Measurements from ENCODE around the gene PRMT3.
A peak's percentile ranks its signal among the peaks of the same experiment; 100 is the strongest.
"Not testable (repeated sequence)": the region's sequence is repeated elsewhere in the genome, so short reads cannot be mapped to it uniquely, and the experiment has no call there.

The PRMT3 gene

GRCh38 chr11:20363149-20363499 lies 24.4 kb upstream of the PRMT3 start:
- peak overlapping the region; percentile 74 for H3K4me3 ChIP-seq (ENCODE audit: low read length)
- peaks cover 9% of the 10 kb centered on the region; the same call in 1 of the 2 replicates for H3K4me1 ChIP-seq (ENCODE audit: low read length)
- H3K79me2 ChIP-seq (ENCODE audit: low read length): no peaks in the 10 kb centered on the region
- H3K9me3 ChIP-seq (replicated peaks; ENCODE audit: insufficient read depth, low read length): no peaks in the 10 kb centered on the region
- H2AFZ ChIP-seq (ENCODE audit: low read length): peak overlapping the region; percentile 93
- H3K36me3 ChIP-seq (replicated peaks; ENCODE audit: insufficient read depth, low read length): no peaks in the 10 kb centered on the region
- H3K9me2 ChIP-seq (replicated peaks; ENCODE audit: insufficient read depth, low read length): no peaks in the 10 kb centered on the region
- no peak for DNase-seq
- TF ChIP-seq EZH2 (optimal IDR thresholded peaks at IDR 0.05; ENCODE audit: low read depth, low read length): no peak
- TF ChIP-seq EZH2phosphoT487 (IDR thresholded peaks at IDR 0.05; ENCODE audit: low read length): no peak
- H3F3A ChIP-seq (ENCODE audit: insufficient read depth, low read length): no peaks in the 10 kb centered on the region
- H4K20me1 ChIP-seq (ENCODE audit: insufficient read depth, low read length): no peaks in the 10 kb centered on the region
- H3K9ac ChIP-seq (ENCODE audit: low read length): peak overlapping the region; percentile 67
- no peak overlapping the region for H3K27ac ChIP-seq (ENCODE audit: low read length)
- H3K27me3 ChIP-seq (replicated peaks; ENCODE audit: insufficient read depth, low read length): no peaks in the 10 kb centered on the region
- peak overlapping the region; percentile 95 for H3K4me2 ChIP-seq (ENCODE audit: low read depth, low read length)

DNA sequence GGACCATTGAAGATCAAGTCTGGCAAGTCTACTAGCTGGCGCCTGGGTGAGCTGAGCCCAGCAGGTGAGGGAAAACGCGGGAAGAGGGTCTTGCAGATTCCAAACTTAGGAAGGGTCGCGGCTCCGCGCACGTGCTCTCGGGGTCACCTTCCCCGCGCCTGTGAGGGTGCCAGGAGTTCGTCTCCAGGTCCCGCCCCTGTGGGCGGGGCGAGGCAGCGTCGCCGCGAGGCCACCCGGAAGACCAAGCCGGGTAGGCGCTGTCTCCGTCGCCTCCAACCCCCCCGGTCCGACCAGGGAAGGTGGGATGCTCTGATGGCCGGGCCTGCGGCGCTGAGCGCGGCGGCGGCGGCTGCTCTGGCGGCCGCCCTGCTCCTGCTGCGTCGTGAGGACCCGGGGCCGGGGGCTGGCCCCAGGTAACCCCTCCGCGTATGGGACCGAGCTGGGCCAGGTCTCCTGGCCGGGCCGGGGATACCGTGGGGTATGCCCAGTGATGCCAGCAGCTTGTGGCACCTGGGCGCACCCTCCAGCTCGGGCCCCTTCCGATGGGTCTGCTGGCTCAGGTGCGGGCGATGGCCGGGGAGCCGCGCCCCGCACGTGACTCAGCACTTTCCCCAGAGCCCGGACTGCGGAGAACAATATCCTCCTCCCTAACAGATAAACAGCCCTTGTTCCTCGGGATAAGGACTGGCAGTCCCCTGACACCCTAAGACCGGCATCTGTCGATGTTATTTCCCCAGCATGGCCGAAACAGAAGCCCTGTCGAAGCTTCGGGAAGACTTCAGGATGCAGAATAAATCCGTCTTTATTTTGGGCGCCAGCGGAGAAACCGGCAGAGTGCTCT lies 23.8 kb upstream of the PRMT3 start, which contains the start of gene HTATIP2:
HTATIP2 (plus strand) TSS at position 215 of the 841 bp plus-strand sequence; CDS start at position 739, 524 bp downstream.
- Histone ChIP-seq H2AFZ (ENCODE audit: low read length) (peak within 1 kb of the TSS; percentile 93), H4K20me1 (ENCODE audit: insufficient read depth, low read length) (no peaks in the 10 kb centered on the region), H3K9me2 (replicated peaks; ENCODE audit: insufficient read depth, low read length) (no peaks in the 10 kb centered on the region), H3K9ac (ENCODE audit: low read length) (peak within 1 kb of the TSS; percentile 67), H3K4me3 (ENCODE audit: low read length) (peak within 1 kb of the TSS; percentile 74), H3K4me1 (ENCODE audit: low read length) (peaks cover 9% of the 10 kb centered on the region; the same call in 1 of the 2 replicates), H3K9me3 (replicated peaks; ENCODE audit: insufficient read depth, low read length) (no peaks in the 10 kb centered on the region), H3F3A (ENCODE audit: insufficient read depth, low read length) (no peaks in the 10 kb centered on the region), H3K36me3 (replicated peaks; ENCODE audit: insufficient read depth, low read length) (no peaks in the 10 kb centered on the region), H3K4me2 (ENCODE audit: low read depth, low read length) (peak within 1 kb of the TSS; percentile 95), H3K79me2 (ENCODE audit: low read length) (no peaks in the 10 kb centered on the region), H3K27me3 (replicated peaks; ENCODE audit: insufficient read depth, low read length) (no peaks in the 10 kb centered on the region), H3K27ac (ENCODE audit: low read length) (no peak within 1 kb of the TSS)
- no peak for TF ChIP-seq EZH2 (optimal IDR thresholded peaks at IDR 0.05; ENCODE audit: low read depth, low read length)
- TF ChIP-seq, protein P1, sequence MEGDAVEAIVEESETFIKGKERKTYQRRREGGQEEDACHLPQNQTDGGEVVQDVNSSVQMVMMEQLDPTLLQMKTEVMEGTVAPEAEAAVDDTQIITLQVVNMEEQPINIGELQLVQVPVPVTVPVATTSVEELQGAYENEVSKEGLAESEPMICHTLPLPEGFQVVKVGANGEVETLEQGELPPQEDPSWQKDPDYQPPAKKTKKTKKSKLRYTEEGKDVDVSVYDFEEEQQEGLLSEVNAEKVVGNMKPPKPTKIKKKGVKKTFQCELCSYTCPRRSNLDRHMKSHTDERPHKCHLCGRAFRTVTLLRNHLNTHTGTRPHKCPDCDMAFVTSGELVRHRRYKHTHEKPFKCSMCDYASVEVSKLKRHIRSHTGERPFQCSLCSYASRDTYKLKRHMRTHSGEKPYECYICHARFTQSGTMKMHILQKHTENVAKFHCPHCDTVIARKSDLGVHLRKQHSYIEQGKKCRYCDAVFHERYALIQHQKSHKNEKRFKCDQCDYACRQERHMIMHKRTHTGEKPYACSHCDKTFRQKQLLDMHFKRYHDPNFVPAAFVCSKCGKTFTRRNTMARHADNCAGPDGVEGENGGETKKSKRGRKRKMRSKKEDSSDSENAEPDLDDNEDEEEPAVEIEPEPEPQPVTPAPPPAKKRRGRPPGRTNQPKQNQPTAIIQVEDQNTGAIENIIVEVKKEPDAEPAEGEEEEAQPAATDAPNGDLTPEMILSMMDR (IDR thresholded peaks at IDR 0.05; ENCODE audit: low read length): no peak
- no peak for TF ChIP-seq EZH2phosphoT487 (IDR thresholded peaks at IDR 0.05; ENCODE audit: low read length)
- DNase-seq: peak; percentile 50

GRCh38 chr11:20364341-20364792 lies 23.1 kb upstream of the PRMT3 start:
- no peak overlapping the region for H3K27ac ChIP-seq (ENCODE audit: low read length)
- H2AFZ ChIP-seq (ENCODE audit: low read length): peak overlapping the region; percentile 93

GRCh38 chr11:20365465-20365864 lies 22.1 kb upstream of the PRMT3 start:
- H2AFZ ChIP-seq (ENCODE audit: low read length); H3F3A ChIP-seq (ENCODE audit: insufficient read depth, low read length); H3K4me1 ChIP-seq (ENCODE audit: low read length); DNase-seq; H3K9ac ChIP-seq (ENCODE audit: low read length); H3K9me3 ChIP-seq (replicated peaks; ENCODE audit: insufficient read depth, low read length); H3K27me3 ChIP-seq (replicated peaks; ENCODE audit: insufficient read depth, low read length); H3K4me3 ChIP-seq (ENCODE audit: low read length); H3K9me2 ChIP-seq (replicated peaks; ENCODE audit: insufficient read depth, low read length); H3K27ac ChIP-seq (ENCODE audit: low read length); H4K20me1 ChIP-seq (ENCODE audit: insufficient read depth, low read length); H3K36me3 ChIP-seq (replicated peaks; ENCODE audit: insufficient read depth, low read length); H3K4me2 ChIP-seq (ENCODE audit: low read depth, low read length); H3K79me2 ChIP-seq (ENCODE audit: low read length): not testable (repeated sequence)

More at GRCh38 chr11:20364341-20364792, 23.1 kb upstream of the PRMT3 start:
- H3K9ac ChIP-seq (ENCODE audit: low read length): peak overlapping the region; percentile 67; the same call in 1 of the 2 replicates
- peak overlapping the region; percentile 95 for H3K4me2 ChIP-seq (ENCODE audit: low read depth, low read length)
- no peaks in the 10 kb centered on the region for H3K9me3 ChIP-seq (replicated peaks; ENCODE audit: insufficient read depth, low read length)
- H3K27me3 ChIP-seq (replicated peaks; ENCODE audit: insufficient read depth, low read length): no peaks in the 10 kb centered on the region
- H3K4me1 ChIP-seq (ENCODE audit: low read length): peaks cover 9% of the 10 kb centered on the region; the same call in 1 of the 2 replicates
- no peaks in the 10 kb centered on the region for H3K36me3 ChIP-seq (replicated peaks; ENCODE audit: insufficient read depth, low read length)
- TF ChIP-seq, protein P1 (IDR thresholded peaks at IDR 0.05; ENCODE audit: low read length): no peak
- TF ChIP-seq EZH2phosphoT487 (IDR thresholded peaks at IDR 0.05; ENCODE audit: low read length): no peak
- TF ChIP-seq EZH2 (optimal IDR thresholded peaks at IDR 0.05; ENCODE audit: low read depth, low read length): no peak
- DNase-seq: no peak
- peak overlapping the region; percentile 74 for H3K4me3 ChIP-seq (ENCODE audit: low read length)
- no peaks in the 10 kb centered on the region for H3K79me2 ChIP-seq (ENCODE audit: low read length)
- no peaks in the 10 kb centered on the region for H4K20me1 ChIP-seq (ENCODE audit: insufficient read depth, low read length)
- no peaks in the 10 kb centered on the region for H3K9me2 ChIP-seq (replicated peaks; ENCODE audit: insufficient read depth, low read length)
- no peaks in the 10 kb centered on the region for H3F3A ChIP-seq (ENCODE audit: insufficient read depth, low read length)
